Esophagus squamous epithelium (tissue), 5 donors: ENCODE measurements around the gene MEGF6. TPM values are rescaled to one million over a fixed set of nuclear protein-coding genes. Genes with fewer than 3 reads are reported as not detected.

Experiments used
- DNase-seq: peaks from one replicate; lab custom pipeline; 2025; lab: John Stamatoyannopoulos, UW
- H3K27ac ChIP-seq, 4 donors: fragments of 200-600 bp; sonication (generic); one replicate each; pipeline ENCODE4 v1.5.1; 2016 to 2019; ENCODE audit warnings: mild to moderate bottlenecking in 1 of 4
- H3K27me3 ChIP-seq, 4 donors: fragments of 200-600 bp; sonication (generic); 1 replicate in 3 of 4; 2 replicates in 1 of 4; pipeline versions ENCODE4 v1.5.1 to v1.6.0; 2017 to 2021; ENCODE audit warnings: antibody characterized with exemption in 1 of 4
- H3K36me3 ChIP-seq, 3 donors: fragments of 200-600 bp; sonication (generic); one replicate each; pipeline ENCODE4 v1.5.1; 2016 to 2019
- H3K4me1 ChIP-seq, 3 donors: fragments of 200-600 bp; sonication (generic); one replicate each; pipeline ENCODE4 v1.5.1; 2017 to 2019
- H3K4me3 ChIP-seq, 4 donors: fragments of 200-600 bp; sonication (generic); 1 replicate in 3 of 4; 2 replicates in 1 of 4; pipeline ENCODE4 v1.5.1; 2016 to 2019; ENCODE audit warnings: mild to moderate bottlenecking in 2 of 4, moderate library complexity in 1 of 4
- H3K9me3 ChIP-seq, 3 donors: fragments of 200-600 bp; sonication (generic); one replicate each; pipeline ENCODE4 v1.5.1; 2016 to 2019
- CTCF ChIP-seq, 6 experiments: fragments of 450-650 bp in 4 of 6; fragments of 200-600 bp in 2 of 6; sonication (generic) in 2 of 6; IDR thresholded peaks; one replicate each; pipeline ENCODE4 v1.5.1; 2016 to 2019; ENCODE audit warnings: antibody characterized with exemption in 6 of 6, mild to moderate bottlenecking in 4 of 6, moderate library complexity in 4 of 6
- POLR2A ChIP-seq, 4 donors: fragments of 450-650 bp; IDR thresholded peaks; one replicate each; pipeline ENCODE4 v1.6.1; 2017; ENCODE audit warnings: antibody characterized with exemption in 4 of 4, mild to moderate bottlenecking in 4 of 4, moderate library complexity in 3 of 4
- WGBS, 2 donors: methylation state at CpG; one replicate each; pipeline ENCODE4 v1.1.5; 2018; 5-methylcytosine and 5-hydroxymethylcytosine counted together
- intact Hi-C: fragments of 100-400 bp; cut with DNase I; formaldehyde crosslinking; loops from one replicate; pipeline ENCODE4 v1.15.0; 2022
- total RNA-seq, 4 donors: library from RNA; depleted of rRNA; stranded (reverse); fragments of >200 nt; gene quantifications; one replicate each; pipeline ENCODE4 v1.1.0, GENCODE V29; 2016
- donor health status: DM: yes; HTN: yes; CAD: no.

The MEGF6 gene
- total RNA-seq, 4 donors from 2014 or later = 8.8 to 27.1 (median 16.8) TPM

GRCh38 chr1:3461934-3462275 lies 149.4 kb downstream of the MEGF6 start:
- no peak overlapping the region for H3K27ac ChIP-seq
- no peak for DNase-seq
- intact Hi-C loops = no loop called here
- no peak overlapping the region for H3K4me3 ChIP-seq
- H3K9me3 ChIP-seq = no peaks in the 10 kb centered on the region
- peaks cover 49 to 99% (median 77%) of the 10 kb centered on the region in 3 donors for H3K4me1 ChIP-seq
- no peaks in the 10 kb centered on the region for H3K27me3 ChIP-seq
- 74 to 78% methylated on average over 10 to 12 of the region's 13 CpGs for WGBS, 2 donors
- H3K36me3 ChIP-seq = peaks cover 0 to 6% (median 0%) of the 10 kb centered on the region in 3 donors
- TF ChIP-seq CTCF (IDR thresholded peaks at IDR 0.05) = no peak

GRCh38 chr1:3461238-3461933 lies 149.9 kb downstream of the MEGF6 start:
- no peaks in the 10 kb centered on the region for H3K27me3 ChIP-seq
- peaks cover 50 to 99% (median 72%) of the 10 kb centered on the region in 3 donors for H3K4me1 ChIP-seq
- TF ChIP-seq CTCF (IDR thresholded peaks at IDR 0.05) = no peak
- TF ChIP-seq POLR2A (IDR thresholded peaks at IDR 0.05) = no peak
- intact Hi-C loops = no loop called here
- no peak overlapping the region for H3K4me3 ChIP-seq
- DNase-seq = no peak
- peaks cover 0 to 6% (median 0%) of the 10 kb centered on the region in 3 donors for H3K36me3 ChIP-seq
- H3K27ac ChIP-seq = peak overlapping the region in 2 of 4 donors; percentile 81 to 84
- 85 to 90% methylated on average over 8 to 24 of the region's 30 CpGs for WGBS, 2 donors
- no peaks in the 10 kb centered on the region for H3K9me3 ChIP-seq

GRCh38 chr1:3460672-3461131 lies 150.6 kb downstream of the MEGF6 start:
- intact Hi-C loops = no loop called here
- 39 to 43% methylated on average over 6 to 10 of the region's 14 CpGs for WGBS, 2 donors
- Histone ChIP-seq H3K4me1 (peaks cover 55 to 99% (median 65%) of the 10 kb centered on the region in 3 donors), H3K4me3 (no peak overlapping the region), H3K27ac (peak overlapping the region; percentile 81 to 84 (median 82)), H3K27me3 (peaks cover 0 to under 1% (median 0%) of the 10 kb centered on the region in 4 donors), H3K36me3 (peaks cover 0 to 6% (median 0%) of the 10 kb centered on the region in 3 donors), H3K9me3 (no peaks in the 10 kb centered on the region)
- DNase-seq = no peak
- TF ChIP-seq POLR2A (IDR thresholded peaks at IDR 0.05) (no peak), CTCF (IDR thresholded peaks at IDR 0.05) (no peak)

- Histone ChIP-seq H3K27ac (peak overlapping the region; percentile 81 to 84 (median 82)), H3K27me3 (peaks cover 0 to 6% (median 0%) of the 10 kb centered on the region in 4 donors), H3K4me1 (peaks cover 51 to 99% (median 67%) of the 10 kb centered on the region in 3 donors), H3K36me3 (peaks cover 0 to 6% (median 0%) of the 10 kb centered on the region in 3 donors), H3K9me3 (no peaks in the 10 kb centered on the region), H3K4me3 (no peak overlapping the region)
- TF ChIP-seq CTCF (IDR thresholded peaks at IDR 0.05) (no peak), POLR2A (IDR thresholded peaks at IDR 0.05) (no peak)
- no peak for DNase-seq
- 24 to 55% methylated on average over 13 to 19 of the region's 23 CpGs for WGBS, 2 donors
- intact Hi-C loops = no loop called here
Observed at GRCh38 chr1:3459940-3460671, 151.2 kb downstream of the MEGF6 start.
